PFSK-1 (cell line): ENCODE measurements around the gene ATOH7.

ENCODE experiments used
- FOXP2 ChIP-seq: optimal IDR thresholded peaks from 2 replicates; pipeline ENCODE3; 2011; ENCODE audit warnings: borderline replicate concordance, control low read depth, inconsistent platforms; ENCODE audit not compliant: insufficient read depth; ENCODE audit errors: extremely low read length, extremely low read depth
- POLR2AphosphoS5 ChIP-seq: IDR thresholded peaks from 2 replicates; pipeline ENCODE4 v1.6.1; 2012; ENCODE audit warnings: low read depth, mild to moderate bottlenecking, control low read depth, low read length, moderate library complexity
- SIN3A ChIP-seq: IDR thresholded peaks from 2 replicates; pipeline ENCODE4 v1.6.1; 2012; ENCODE audit warnings: mild to moderate bottlenecking, low read length, moderate library complexity, borderline replicate concordance; ENCODE audit not compliant: insufficient read depth
- TAF1 ChIP-seq: IDR thresholded peaks from 2 replicates; pipeline ENCODE4 v1.6.1; 2012; ENCODE audit warnings: low read length, control low read depth, borderline replicate concordance; ENCODE audit not compliant: insufficient read depth

DNA sequence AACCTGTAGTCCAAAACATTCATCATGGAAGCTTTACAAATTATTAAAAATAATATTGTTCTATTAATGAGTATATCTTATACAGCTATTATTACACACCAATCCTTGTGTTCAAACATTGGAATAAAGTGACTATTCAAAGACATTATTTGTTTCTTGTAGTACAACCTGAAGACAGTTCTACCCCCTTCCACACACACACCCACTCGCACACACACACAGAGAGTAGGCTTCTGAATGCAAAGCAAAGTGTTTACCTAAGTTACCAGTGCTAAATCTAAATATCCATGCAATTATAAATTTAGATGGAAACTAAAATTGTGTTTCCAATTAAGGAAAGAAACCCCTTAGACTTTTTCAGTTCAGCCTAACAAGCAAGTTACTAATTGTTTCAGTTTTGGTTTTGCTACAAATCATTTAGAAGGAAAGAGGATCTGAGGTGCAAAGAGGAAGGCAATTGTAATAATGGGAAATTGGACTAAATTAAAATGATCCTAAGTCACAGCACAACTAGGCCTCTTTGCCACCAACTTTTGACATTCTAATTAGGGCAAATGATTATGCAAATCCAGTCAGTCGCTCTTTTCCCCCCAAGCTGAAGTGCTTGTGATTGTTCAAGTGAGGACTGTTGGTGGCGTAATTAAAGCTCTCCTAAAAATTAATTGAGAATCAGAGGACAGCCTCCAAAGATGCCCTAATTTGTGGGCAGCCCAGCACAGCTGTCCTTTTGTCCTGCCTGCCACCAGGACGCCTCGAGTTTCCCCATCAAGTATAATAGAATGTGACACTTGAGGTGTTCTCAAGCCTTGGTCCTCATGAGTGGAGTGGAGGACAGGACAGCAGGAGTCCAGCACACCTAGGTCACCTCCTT is 19.9 kb upstream of the ATOH7 start:
- TF ChIP-seq POLR2AphosphoS5, result no peak
- no peak for TF ChIP-seq FOXP2
- TF ChIP-seq TAF1, result no peak
- TF ChIP-seq SIN3A, result no peak
